Neural progenitor cell (in vitro differentiated cells): ENCODE data around the gene OPN1MW3.

Source experiments
- EZH2 ChIP-seq: fragments of 200-600 bp; sonication (generic); IDR thresholded peaks from 2 replicates; pipeline ENCODE4 v1.6.1; 2017; ENCODE audit warnings: antibody characterized with exemption, mild to moderate bottlenecking, moderate library complexity
- TF ChIP-seq, protein P1 (sequence below): fragments of 200-600 bp; sonication (generic); IDR thresholded peaks from 2 replicates; pipeline ENCODE4 v1.5.1; 2017; ENCODE audit warnings: antibody characterized with exemption, mild to moderate bottlenecking

DNA sequence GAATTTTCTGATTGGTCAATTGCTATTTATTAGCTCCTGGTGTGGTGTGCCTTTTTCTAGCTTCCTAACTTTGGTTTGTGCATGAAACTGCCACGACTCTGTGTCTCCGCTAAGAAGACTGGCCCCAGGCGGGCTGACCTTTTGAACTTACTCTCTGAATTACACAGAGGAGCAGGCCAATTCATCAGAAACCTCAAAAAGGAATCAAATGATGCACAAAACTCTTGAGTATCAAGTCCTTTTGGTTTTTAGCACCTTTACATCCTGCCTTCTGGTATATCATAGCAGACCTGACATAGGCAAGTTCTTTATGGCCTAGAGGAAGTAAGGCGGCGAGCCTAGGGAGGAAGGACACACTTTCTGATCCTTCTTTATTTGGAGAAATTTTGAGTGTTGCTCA, 55.8 kb downstream of the OPN1MW3 start:
- TF ChIP-seq, protein P1, sequence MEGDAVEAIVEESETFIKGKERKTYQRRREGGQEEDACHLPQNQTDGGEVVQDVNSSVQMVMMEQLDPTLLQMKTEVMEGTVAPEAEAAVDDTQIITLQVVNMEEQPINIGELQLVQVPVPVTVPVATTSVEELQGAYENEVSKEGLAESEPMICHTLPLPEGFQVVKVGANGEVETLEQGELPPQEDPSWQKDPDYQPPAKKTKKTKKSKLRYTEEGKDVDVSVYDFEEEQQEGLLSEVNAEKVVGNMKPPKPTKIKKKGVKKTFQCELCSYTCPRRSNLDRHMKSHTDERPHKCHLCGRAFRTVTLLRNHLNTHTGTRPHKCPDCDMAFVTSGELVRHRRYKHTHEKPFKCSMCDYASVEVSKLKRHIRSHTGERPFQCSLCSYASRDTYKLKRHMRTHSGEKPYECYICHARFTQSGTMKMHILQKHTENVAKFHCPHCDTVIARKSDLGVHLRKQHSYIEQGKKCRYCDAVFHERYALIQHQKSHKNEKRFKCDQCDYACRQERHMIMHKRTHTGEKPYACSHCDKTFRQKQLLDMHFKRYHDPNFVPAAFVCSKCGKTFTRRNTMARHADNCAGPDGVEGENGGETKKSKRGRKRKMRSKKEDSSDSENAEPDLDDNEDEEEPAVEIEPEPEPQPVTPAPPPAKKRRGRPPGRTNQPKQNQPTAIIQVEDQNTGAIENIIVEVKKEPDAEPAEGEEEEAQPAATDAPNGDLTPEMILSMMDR = no peak
- TF ChIP-seq EZH2 = no peak
